ENCODE results near the gene IL4I1. TPM values are rescaled to one million over a fixed set of nuclear protein-coding genes. Genes with fewer than 3 reads are reported as not detected.

The IL4I1 gene
- total RNA-seq, 1 experiment from 2014 or later = not detected

DNA sequence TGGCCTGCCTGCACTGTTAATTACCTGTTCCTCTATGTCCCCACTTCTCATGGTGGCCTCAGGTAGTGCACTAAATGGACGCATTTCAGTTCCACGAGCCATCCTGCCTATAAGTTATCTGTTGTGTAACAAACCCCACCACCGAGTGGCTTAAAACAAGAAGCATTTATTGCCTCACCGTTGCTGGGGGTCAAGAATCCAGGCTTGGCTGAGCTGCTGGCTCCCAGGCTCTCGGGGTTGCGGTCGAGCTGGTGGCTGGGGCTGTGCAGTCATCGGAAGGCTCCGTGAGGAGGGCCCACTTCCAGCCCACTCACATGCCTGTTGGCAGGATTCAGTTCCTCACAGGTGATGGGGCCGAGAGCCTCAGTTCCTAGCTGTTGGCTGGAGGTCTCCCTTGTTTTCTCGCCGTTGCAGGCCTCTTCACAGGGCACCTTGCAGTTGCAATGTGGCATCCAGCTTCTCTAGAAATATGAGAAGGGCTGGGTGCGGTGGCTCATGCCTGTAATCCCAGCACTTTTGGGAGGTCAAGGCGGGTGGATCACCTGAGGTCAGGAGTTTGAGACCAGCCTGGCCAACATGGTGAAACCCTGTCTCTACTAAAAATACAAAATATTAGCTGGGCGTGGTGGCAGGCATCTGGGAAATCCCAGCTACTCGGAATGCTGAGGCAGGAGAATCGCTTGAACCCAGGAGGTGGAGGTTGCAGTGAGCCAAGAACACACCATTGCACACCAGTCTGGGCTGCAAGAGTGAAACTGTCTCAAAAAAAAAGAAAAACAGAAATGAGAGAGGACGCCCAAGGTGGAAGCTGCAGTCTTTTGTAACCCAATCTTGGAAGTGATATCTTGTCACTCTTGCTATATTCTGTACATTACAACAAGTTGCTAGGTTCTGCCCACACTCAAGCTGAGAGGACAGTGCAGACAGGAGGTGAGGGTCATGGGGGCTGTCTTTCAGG lies 52.3 kb downstream of the IL4I1 start:
- no peak overlapping the region for H3K4me3 Mint-ChIP-seq (ENCODE audit: unreplicated experiment)
- DNase-seq (ENCODE audit: unreplicated experiment) = no peak
- no TSS peak for BruUV-seq (replicated peaks)
- H3K27ac Mint-ChIP-seq (ENCODE audit: low read depth, unreplicated experiment) = no peak overlapping the region
- intact Hi-C loops (cut with micrococcal nuclease) = no loop called here
- no peaks in the 10 kb centered on the region for H3K27me3 Mint-ChIP-seq (ENCODE audit: insufficient read depth, unreplicated experiment)
- H3K36me3 Mint-ChIP-seq (ENCODE audit: insufficient read depth, unreplicated experiment) = peaks cover 18% of the 10 kb centered on the region
- H3K9me3 Mint-ChIP-seq (ENCODE audit: unreplicated experiment) = peaks cover 6% of the 10 kb centered on the region
- POLR2A ChIA-PET = interaction anchor here (0.7 kb wide), 1 partner anchor 206 kb away, joined by 3 read pairs; no protein-coding TSS in a partner anchor
- TF ChIP-seq, protein P1, sequence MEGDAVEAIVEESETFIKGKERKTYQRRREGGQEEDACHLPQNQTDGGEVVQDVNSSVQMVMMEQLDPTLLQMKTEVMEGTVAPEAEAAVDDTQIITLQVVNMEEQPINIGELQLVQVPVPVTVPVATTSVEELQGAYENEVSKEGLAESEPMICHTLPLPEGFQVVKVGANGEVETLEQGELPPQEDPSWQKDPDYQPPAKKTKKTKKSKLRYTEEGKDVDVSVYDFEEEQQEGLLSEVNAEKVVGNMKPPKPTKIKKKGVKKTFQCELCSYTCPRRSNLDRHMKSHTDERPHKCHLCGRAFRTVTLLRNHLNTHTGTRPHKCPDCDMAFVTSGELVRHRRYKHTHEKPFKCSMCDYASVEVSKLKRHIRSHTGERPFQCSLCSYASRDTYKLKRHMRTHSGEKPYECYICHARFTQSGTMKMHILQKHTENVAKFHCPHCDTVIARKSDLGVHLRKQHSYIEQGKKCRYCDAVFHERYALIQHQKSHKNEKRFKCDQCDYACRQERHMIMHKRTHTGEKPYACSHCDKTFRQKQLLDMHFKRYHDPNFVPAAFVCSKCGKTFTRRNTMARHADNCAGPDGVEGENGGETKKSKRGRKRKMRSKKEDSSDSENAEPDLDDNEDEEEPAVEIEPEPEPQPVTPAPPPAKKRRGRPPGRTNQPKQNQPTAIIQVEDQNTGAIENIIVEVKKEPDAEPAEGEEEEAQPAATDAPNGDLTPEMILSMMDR (IDR thresholded peaks at IDR 0.05; ENCODE audit: unreplicated experiment) = no peak
- CTCF ChIA-PET = interaction anchor here (0.7 to 1.2 kb wide), 3 partner anchors 21 to 43 kb away, joined by 3 read pairs; no protein-coding TSS in a partner anchor
- H3K4me1 Mint-ChIP-seq (ENCODE audit: insufficient read depth, unreplicated experiment) = peaks cover 14% of the 10 kb centered on the region

DNA sequence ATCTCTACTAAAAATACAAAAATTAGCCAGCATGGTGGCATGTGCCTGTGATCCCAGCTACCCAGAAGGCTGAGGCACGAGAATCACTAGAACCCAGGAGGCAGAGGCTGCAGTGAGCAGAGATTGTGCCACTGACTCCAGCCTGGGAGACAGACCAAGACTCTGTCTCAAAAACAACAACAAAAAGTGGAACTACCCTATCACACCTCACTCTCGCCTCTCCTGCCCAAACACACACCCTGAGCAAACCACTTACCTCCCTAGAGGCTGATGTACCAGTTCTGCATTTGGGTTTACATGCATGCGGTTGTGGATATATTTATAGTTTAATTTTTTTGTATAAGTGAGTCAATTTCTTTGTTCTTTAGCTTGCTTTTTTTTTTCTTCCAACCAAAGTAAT lies 53.4 kb downstream of the IL4I1 start:
- ChIA-PET POLR2A (interaction anchor here (0.7 kb wide), 1 partner anchor 24 kb away, joined by 3 read pairs; no protein-coding TSS in a partner anchor), CTCF (no interaction called here)
- no peaks in the 10 kb centered on the region for H3K9me3 Mint-ChIP-seq (ENCODE audit: unreplicated experiment)
- intact Hi-C loops (cut with micrococcal nuclease) = no loop called here
- peaks cover 7% of the 10 kb centered on the region for H3K4me1 Mint-ChIP-seq (ENCODE audit: insufficient read depth, unreplicated experiment)
- H3K4me3 Mint-ChIP-seq (ENCODE audit: unreplicated experiment) = no peak overlapping the region
- TF ChIP-seq, protein P1 (IDR thresholded peaks at IDR 0.05; ENCODE audit: unreplicated experiment) = no peak
- no TSS peak for BruUV-seq (replicated peaks)
- DNase-seq (ENCODE audit: unreplicated experiment) = no peak
- no peak overlapping the region for H3K27ac Mint-ChIP-seq (ENCODE audit: low read depth, unreplicated experiment)
- H3K36me3 Mint-ChIP-seq (ENCODE audit: insufficient read depth, unreplicated experiment) = peaks cover 25% of the 10 kb centered on the region
- no peaks in the 10 kb centered on the region for H3K27me3 Mint-ChIP-seq (ENCODE audit: insufficient read depth, unreplicated experiment)

DNA sequence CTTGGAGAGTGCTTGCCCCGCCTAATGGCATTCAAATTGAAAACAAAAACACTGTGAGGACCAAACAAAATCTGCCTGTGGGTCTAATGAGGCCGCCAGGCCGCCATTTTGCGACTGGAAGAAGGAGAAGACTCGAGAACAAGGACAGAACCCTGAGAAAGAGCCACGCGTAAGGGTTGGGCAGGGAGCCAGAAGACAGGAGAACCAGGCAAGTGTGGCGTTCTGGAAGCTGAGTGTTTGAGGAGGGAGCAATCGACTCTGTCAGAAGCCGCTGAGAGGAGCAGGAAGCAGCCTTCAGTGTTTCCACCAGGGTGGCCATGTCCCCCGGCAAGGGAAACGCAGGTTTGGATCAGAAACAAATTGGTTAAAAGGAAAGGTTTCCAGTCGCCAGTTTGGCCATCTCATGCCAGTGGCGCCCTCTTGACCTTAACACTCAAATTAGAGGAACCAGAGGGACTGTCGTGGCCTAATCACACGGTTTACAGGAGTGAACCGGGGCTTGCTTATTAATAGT lies 55.9 kb downstream of the IL4I1 start:
- Mint-ChIP-seq H3K27ac (ENCODE audit: low read depth, unreplicated experiment) (peak overlapping the region; percentile 57), H3K4me1 (ENCODE audit: insufficient read depth, unreplicated experiment) (peaks cover 4% of the 10 kb centered on the region), H3K4me3 (ENCODE audit: unreplicated experiment) (no peak overlapping the region), H3K9me3 (ENCODE audit: unreplicated experiment) (no peaks in the 10 kb centered on the region), H3K36me3 (ENCODE audit: insufficient read depth, unreplicated experiment) (peaks cover 44% of the 10 kb centered on the region), H3K27me3 (ENCODE audit: insufficient read depth, unreplicated experiment) (no peaks in the 10 kb centered on the region)
- intact Hi-C loops (cut with micrococcal nuclease) = no loop called here
- CTCF ChIA-PET = interaction anchor here (0.6 kb wide), 1 partner anchor 488 kb away, joined by 4 read pairs; no protein-coding TSS in a partner anchor
- POLR2A ChIA-PET = no interaction called here
- TF ChIP-seq, protein P1 (IDR thresholded peaks at IDR 0.05; ENCODE audit: unreplicated experiment) = no peak
- no TSS peak for BruUV-seq (replicated peaks)
- DNase-seq (ENCODE audit: unreplicated experiment) = no peak

DNA sequence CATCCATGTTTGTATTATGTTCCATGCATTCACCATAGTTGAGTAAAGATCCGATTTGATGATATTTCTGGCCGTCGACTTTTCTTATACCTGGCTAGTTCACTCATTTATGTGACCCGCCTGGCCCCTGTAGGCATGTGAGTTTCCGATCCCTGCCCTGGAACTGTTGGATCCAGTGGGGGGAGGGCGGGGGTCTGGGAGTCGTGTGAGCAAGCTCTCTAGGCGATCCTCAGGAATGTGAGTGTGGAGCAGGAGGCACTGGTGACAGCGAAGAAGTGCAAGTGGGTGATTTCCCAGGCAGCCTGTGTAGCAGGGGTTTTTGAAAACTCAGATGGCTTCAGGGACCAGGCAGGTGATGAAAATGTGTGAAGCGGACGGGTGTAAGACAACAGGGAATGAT lies 56.4 kb downstream of the IL4I1 start:
- ChIA-PET CTCF (no interaction called here), POLR2A (no interaction called here)
- Mint-ChIP-seq H3K4me1 (ENCODE audit: insufficient read depth, unreplicated experiment) (peaks cover 4% of the 10 kb centered on the region), H3K36me3 (ENCODE audit: insufficient read depth, unreplicated experiment) (peaks cover 49% of the 10 kb centered on the region), H3K4me3 (ENCODE audit: unreplicated experiment) (no peak overlapping the region), H3K27ac (ENCODE audit: low read depth, unreplicated experiment) (peak overlapping the region; percentile 57), H3K27me3 (ENCODE audit: insufficient read depth, unreplicated experiment) (no peaks in the 10 kb centered on the region), H3K9me3 (ENCODE audit: unreplicated experiment) (no peaks in the 10 kb centered on the region)
- TF ChIP-seq, protein P1 (IDR thresholded peaks at IDR 0.05; ENCODE audit: unreplicated experiment) = no peak
- intact Hi-C loops (cut with micrococcal nuclease) = no loop called here
- no peak for DNase-seq (ENCODE audit: unreplicated experiment)
- BruUV-seq (replicated peaks) = no TSS peak

All from MCF 10A (cell line).